Breast epithelium (tissue), 3 donors: ENCODE data around the gene WNT4.

Experiments used
- CTCF ChIP-seq, 3 donors: fragments of 450-650 bp; IDR thresholded peaks; one replicate each; pipeline ENCODE4 v1.5.1; 2016 to 2017; ENCODE audit warnings: antibody characterized with exemption in 3 of 3, mild to moderate bottlenecking in 3 of 3, moderate library complexity in 3 of 3
- POLR2AphosphoS5 ChIP-seq, 3 donors: sonication (generic); formaldehyde crosslinking; IDR thresholded peaks; one replicate each; pipeline ENCODE4 v1.6.1; 2017; ENCODE audit warnings: antibody characterized with exemption in 3 of 3

DNA sequence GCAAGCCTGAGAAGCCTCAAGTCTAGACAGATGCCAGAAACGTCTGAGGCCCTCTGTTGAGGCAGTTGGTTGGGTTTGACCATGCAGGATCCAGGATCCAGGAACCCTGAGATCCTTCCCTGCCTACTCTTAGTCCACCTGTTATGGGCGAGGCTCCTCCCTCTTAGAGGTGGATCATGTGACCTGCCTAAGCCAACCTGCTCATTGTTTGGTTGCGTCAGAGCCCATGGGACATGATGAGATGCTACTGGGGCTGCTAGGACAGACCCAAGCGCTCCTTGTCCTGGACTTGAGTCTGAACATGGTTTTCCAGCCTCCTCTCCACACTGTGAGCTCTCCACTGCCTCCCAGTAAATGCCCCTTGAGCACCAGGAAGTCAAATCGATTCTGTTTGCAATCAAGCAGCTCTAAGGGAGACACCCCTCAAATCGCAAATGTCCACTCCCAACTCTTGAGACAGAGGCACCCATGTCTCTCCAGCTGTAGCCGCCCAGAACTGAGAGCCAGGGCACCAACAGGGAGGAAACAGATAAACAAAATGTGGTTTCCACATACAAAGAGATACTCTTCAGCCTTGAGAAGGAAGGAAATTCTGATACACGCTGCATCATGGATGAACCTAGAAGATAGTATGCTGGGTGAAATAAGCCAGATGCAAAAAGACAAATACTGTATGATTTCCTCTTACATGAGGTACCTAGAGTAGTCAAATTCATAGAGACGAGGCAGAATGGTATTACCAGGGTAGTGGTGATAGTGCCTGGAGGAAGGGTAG, 31.7 kb upstream of the WNT4 start:
- TF ChIP-seq POLR2AphosphoS5 (IDR thresholded peaks at IDR 0.05) (no peak), CTCF (IDR thresholded peaks at IDR 0.05) (no peak)
